Measurements from ENCODE around the gene CFAP161.
"Not testable (repeated sequence)": the region's sequence is repeated elsewhere in the genome, so short reads cannot be mapped to it uniquely, and the experiment has no call there.

GRCh38 chr15:81158561-81158960 lies 24.5 kb downstream of the CFAP161 start:
- not testable (repeated sequence) for TF ChIP-seq CTCF (optimal IDR thresholded peaks at IDR 0.05 in 1 of 3, IDR thresholded peaks at IDR 0.05 in 1 of 3, conservative IDR thresholded peaks at IDR 0.05 in 1 of 3; ENCODE audit: extremely low read depth in 1 of 3, insufficient read depth in 2 of 3, low read length in 3 of 3); EZH2 (IDR thresholded peaks at IDR 0.05; ENCODE audit: low read length)
